GM12892 (cell line): Measurements from ENCODE around the gene SPIRE1.

ENCODE experiments used
- POLR2A ChIP-seq: IDR thresholded peaks from 2 replicates; pipeline ENCODE4 v1.6.1; 2011; ENCODE audit warnings: low read depth, low read length, control low read depth
- TAF1 ChIP-seq: IDR thresholded peaks from 2 replicates; pipeline ENCODE4 v1.6.1; 2011; ENCODE audit warnings: low read depth, mild to moderate bottlenecking, control low read depth, low read length, borderline replicate concordance

- TF ChIP-seq POLR2A (no peak), TAF1 (no peak)
These were observed 123.1 kb downstream of the SPIRE1 start for GRCh38 chr18:12534820-12535219.
